ENCODE data around the gene CSTA. TPM values are rescaled to one million over a fixed set of nuclear protein-coding genes. Genes with fewer than 3 reads are reported as not detected.

CSTA gene
- total RNA-seq, 1 donor from 2014 or later = 0.41 TPM

GRCh38 chr3:122332551-122332950, 7.5 kb downstream of the CSTA start:
- Mint-ChIP-seq H3K4me1 (ENCODE audit: low read depth, unreplicated experiment) (no peaks in the 10 kb centered on the region), H3K27ac (ENCODE audit: unreplicated experiment) (no peak overlapping the region), H3K27me3 (ENCODE audit: low read depth, unreplicated experiment) (peaks cover 11% of the 10 kb centered on the region), H3K9me3 (ENCODE audit: unreplicated experiment) (no peaks in the 10 kb centered on the region), H3K4me3 (ENCODE audit: unreplicated experiment) (no peak overlapping the region), H3K36me3 (ENCODE audit: low read depth, unreplicated experiment) (no peaks in the 10 kb centered on the region)
- Histone ChIP-seq H3K36me3 (ENCODE audit: insufficient read depth, low read length) (no peaks in the 10 kb centered on the region), H3K4me2 (ENCODE audit: low read length) (no peak overlapping the region), H2AFZ (ENCODE audit: low read depth, low read length) (no peak overlapping the region), H3K79me2 (ENCODE audit: insufficient read depth, low read length) (no peaks in the 10 kb centered on the region), H3K27me3 (ENCODE audit: insufficient read depth, low read length) (peaks cover 2% of the 10 kb centered on the region), H3K4me1 (ENCODE audit: insufficient read depth, low read length) (no peaks in the 10 kb centered on the region), H3K4me3 (ENCODE audit: insufficient read depth, low read depth, low read length) (no peak overlapping the region), H3K9ac (ENCODE audit: low read length) (no peak overlapping the region), H3K27ac (ENCODE audit: low read depth, low read length) (no peak overlapping the region), H3K9me3 (ENCODE audit: insufficient read depth, low read depth, low read length) (no peaks in the 10 kb centered on the region), H4K20me1 (ENCODE audit: insufficient read depth, low read length) (no peaks in the 10 kb centered on the region)
- FAIRE-seq = no peak
- TF ChIP-seq CTCF (IDR thresholded peaks at IDR 0.05; ENCODE audit: insufficient read depth, low read depth, low read length) (no peak), EZH2 (IDR thresholded peaks at IDR 0.05; ENCODE audit: insufficient read depth, low read length) (no peak)
- no peak for DNase-seq (ENCODE audit: low read depth)

- Histone ChIP-seq H4K20me1 (ENCODE audit: insufficient read depth, low read length) (no peaks in the 10 kb centered on the region), H3K27me3 (ENCODE audit: insufficient read depth, low read length) (peaks cover 2% of the 10 kb centered on the region), H3K9ac (ENCODE audit: low read length) (no peak overlapping the region), H3K27ac (ENCODE audit: low read depth, low read length) (no peak overlapping the region), H3K4me2 (ENCODE audit: low read length) (no peak overlapping the region), H3K79me2 (ENCODE audit: insufficient read depth, low read length) (no peaks in the 10 kb centered on the region), H3K4me1 (ENCODE audit: insufficient read depth, low read length) (no peaks in the 10 kb centered on the region), H3K9me3 (ENCODE audit: insufficient read depth, low read depth, low read length) (no peaks in the 10 kb centered on the region), H3K4me3 (ENCODE audit: insufficient read depth, low read depth, low read length) (no peak overlapping the region), H3K36me3 (ENCODE audit: insufficient read depth, low read length) (no peaks in the 10 kb centered on the region), H2AFZ (ENCODE audit: low read depth, low read length) (no peak overlapping the region)
- DNase-seq (ENCODE audit: low read depth) = no peak
- TF ChIP-seq CTCF (IDR thresholded peaks at IDR 0.05; ENCODE audit: insufficient read depth, low read depth, low read length) (no peak), EZH2 (IDR thresholded peaks at IDR 0.05; ENCODE audit: insufficient read depth, low read length) (no peak)
- Mint-ChIP-seq H3K4me3 (ENCODE audit: unreplicated experiment) (no peak overlapping the region), H3K36me3 (ENCODE audit: low read depth, unreplicated experiment) (no peaks in the 10 kb centered on the region), H3K4me1 (ENCODE audit: low read depth, unreplicated experiment) (no peaks in the 10 kb centered on the region), H3K9me3 (ENCODE audit: unreplicated experiment) (no peaks in the 10 kb centered on the region), H3K27ac (ENCODE audit: unreplicated experiment) (no peak overlapping the region), H3K27me3 (ENCODE audit: low read depth, unreplicated experiment) (peaks cover 2% of the 10 kb centered on the region)
- no peak for FAIRE-seq
These were observed 17.8 kb downstream of the CSTA start for GRCh38 chr3:122342803-122343202.

- no peaks in the 10 kb centered on the region for H3K36me3 Mint-ChIP-seq (ENCODE audit: low read depth, unreplicated experiment)
- H3K27ac Mint-ChIP-seq (ENCODE audit: unreplicated experiment) = no peak overlapping the region
- H3K4me3 Mint-ChIP-seq (ENCODE audit: unreplicated experiment) = no peak overlapping the region
- H3K27me3 Mint-ChIP-seq (ENCODE audit: low read depth, unreplicated experiment) = peaks cover 2% of the 10 kb centered on the region
- Histone ChIP-seq H3K79me2 (ENCODE audit: insufficient read depth, low read length) (no peaks in the 10 kb centered on the region), H3K4me2 (ENCODE audit: low read length) (no peak overlapping the region), H3K36me3 (ENCODE audit: insufficient read depth, low read length) (no peaks in the 10 kb centered on the region), H3K27ac (ENCODE audit: low read depth, low read length) (no peak overlapping the region), H4K20me1 (ENCODE audit: insufficient read depth, low read length) (no peaks in the 10 kb centered on the region), H3K4me1 (ENCODE audit: insufficient read depth, low read length) (no peaks in the 10 kb centered on the region), H3K9me3 (ENCODE audit: insufficient read depth, low read depth, low read length) (peaks cover 3% of the 10 kb centered on the region), H3K4me3 (ENCODE audit: insufficient read depth, low read depth, low read length) (no peak overlapping the region), H2AFZ (ENCODE audit: low read depth, low read length) (no peak overlapping the region), H3K27me3 (ENCODE audit: insufficient read depth, low read length) (peaks cover 2% of the 10 kb centered on the region), H3K9ac (ENCODE audit: low read length) (no peak overlapping the region)
- no peaks in the 10 kb centered on the region for H3K9me3 Mint-ChIP-seq (ENCODE audit: unreplicated experiment)
- TF ChIP-seq EZH2 (IDR thresholded peaks at IDR 0.05; ENCODE audit: insufficient read depth, low read length) = no peak
- TF ChIP-seq CTCF (IDR thresholded peaks at IDR 0.05; ENCODE audit: insufficient read depth, low read depth, low read length) = no peak
- FAIRE-seq = no peak
- H3K4me1 Mint-ChIP-seq (ENCODE audit: low read depth, unreplicated experiment) = no peaks in the 10 kb centered on the region
- DNase-seq (ENCODE audit: low read depth) = peak; percentile 10
These were observed 18.6 kb downstream of the CSTA start for GRCh38 chr3:122343654-122344053.
